ENCODE results near the gene CFAP126.
"Not testable (repeated sequence)": the region's sequence is repeated elsewhere in the genome, so short reads cannot be mapped to it uniquely, and the experiment has no call there.

CFAP126 gene

DNA sequence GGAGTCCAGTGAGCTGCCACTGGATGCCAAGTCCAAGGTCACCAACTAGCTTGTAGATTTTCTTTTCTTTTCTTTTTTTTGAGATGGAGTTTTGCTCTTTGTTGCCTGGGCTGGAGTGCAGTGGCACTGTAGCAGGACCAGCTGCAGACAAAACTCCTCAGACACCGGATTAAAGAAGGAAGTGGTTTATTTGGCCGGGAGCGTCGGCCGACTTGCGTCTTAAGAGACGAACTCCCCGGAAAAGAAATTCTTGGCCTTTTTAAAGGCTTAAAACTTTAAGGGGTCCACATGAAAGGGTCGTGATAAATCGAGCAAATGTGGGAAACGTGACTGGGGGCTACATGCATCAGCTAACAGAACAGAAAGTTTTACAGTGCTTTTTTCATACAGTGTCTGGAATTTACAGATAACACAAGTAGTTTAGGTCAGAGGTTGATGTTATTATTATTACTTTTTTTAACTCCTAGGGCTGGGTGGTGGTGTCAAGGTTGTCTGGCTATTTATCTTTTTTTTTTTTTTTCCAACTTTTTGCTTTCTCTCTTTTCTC is 36.4 kb upstream of the CFAP126 start:
- no peaks in the 10 kb centered on the region for H3K36me3 ChIP-seq (ENCODE audit: insufficient read depth, insufficient read length, low read length)
- H3K4me1 ChIP-seq (ENCODE audit: insufficient read depth, insufficient read length) = no peaks in the 10 kb centered on the region
- no peaks in the 10 kb centered on the region for H3K27me3 ChIP-seq (ENCODE audit: insufficient read depth, insufficient read length)
- no peak for TF ChIP-seq ZNF274 (IDR thresholded peaks at IDR 0.05; ENCODE audit: low read depth, low read length)
- H3K9me3 ChIP-seq (ENCODE audit: insufficient read depth, low read length) = no peaks in the 10 kb centered on the region
- H3K4me3 ChIP-seq (ENCODE audit: insufficient read length, low read depth) = no peak overlapping the region
- no peak for DNase-seq (ENCODE audit: low read depth, low spot score)
- H3K9ac ChIP-seq (ENCODE audit: insufficient read length, low read depth) = no peak overlapping the region

DNA sequence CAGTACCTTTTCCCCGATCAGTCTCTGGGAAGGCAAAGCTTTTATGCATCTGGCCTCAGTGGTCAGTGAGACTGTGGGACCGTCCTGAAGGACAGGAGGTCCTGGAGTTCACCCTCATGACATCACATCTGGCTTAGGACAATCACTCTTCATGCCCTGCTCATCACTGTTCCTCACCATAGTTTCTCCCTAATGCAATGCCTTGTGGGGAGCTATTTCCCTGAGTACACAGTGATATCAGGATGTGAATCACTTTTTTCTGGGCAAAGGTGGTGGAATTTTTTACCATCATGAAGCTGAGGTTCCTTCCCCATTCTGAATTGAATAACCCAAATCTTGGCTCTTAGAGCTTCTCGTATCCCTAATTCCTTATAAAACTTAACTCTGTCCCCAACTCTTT is 34.8 kb upstream of the CFAP126 start:
- Histone ChIP-seq H3K9ac (ENCODE audit: insufficient read length, low read depth) (no peak overlapping the region), H3K4me3 (ENCODE audit: insufficient read length, low read depth) (no peak overlapping the region), H3K36me3 (ENCODE audit: insufficient read depth, insufficient read length, low read length) (no peaks in the 10 kb centered on the region), H3K27me3 (ENCODE audit: insufficient read depth, insufficient read length) (no peaks in the 10 kb centered on the region), H3K4me1 (ENCODE audit: insufficient read depth, insufficient read length) (no peaks in the 10 kb centered on the region), H3K9me3 (ENCODE audit: insufficient read depth, low read length) (no peaks in the 10 kb centered on the region)
- no peak for DNase-seq (ENCODE audit: low read depth, low spot score)
- no peak for TF ChIP-seq ZNF274 (IDR thresholded peaks at IDR 0.05; ENCODE audit: low read depth, low read length)
- no peak for TF ChIP-seq SUZ12 (IDR thresholded peaks at IDR 0.05; ENCODE audit: extremely low read depth, insufficient read depth, insufficient read length)
- TF ChIP-seq YY1 (IDR thresholded peaks at IDR 0.05; ENCODE audit: insufficient read depth, insufficient read length) = no peak

DNA sequence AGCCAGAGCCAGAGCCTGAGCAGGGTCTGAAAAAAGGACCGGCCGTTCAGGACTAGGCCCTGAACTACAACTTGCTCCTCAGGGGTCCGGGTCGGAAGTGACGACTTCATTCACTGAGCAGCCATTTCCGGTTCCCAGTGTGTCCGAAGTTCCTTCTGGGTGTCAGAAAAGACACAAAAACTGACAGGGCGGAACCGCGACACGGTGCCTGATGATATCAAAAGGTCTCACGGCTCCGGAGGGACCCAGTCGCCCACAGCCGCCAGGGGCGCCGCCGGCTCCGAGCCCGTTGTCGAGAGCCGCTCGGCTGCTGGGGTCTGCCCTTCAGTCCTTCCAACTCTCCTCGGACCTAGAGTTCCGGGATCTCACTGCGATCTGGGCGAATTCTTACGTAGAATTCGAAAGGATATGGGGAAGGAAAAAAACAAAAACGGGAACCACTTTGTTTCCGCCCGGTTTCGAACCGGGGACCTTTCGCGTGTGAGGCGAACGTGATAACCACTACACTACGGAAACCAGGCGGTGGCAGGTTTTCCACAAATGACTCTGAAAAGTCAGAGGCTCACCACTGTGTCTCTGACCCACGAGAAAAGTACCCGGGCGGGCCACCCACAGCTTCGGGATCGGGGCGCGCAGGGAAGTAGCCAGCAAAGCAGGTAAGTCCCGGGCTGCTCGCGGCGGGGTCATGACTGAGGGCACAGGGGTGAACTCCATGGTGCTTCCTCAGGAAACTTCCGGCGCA is 31.8 kb upstream of the CFAP126 start:
- DNase-seq (ENCODE audit: low read depth, low spot score) = peak; percentile 87
- TF ChIP-seq SUZ12 (IDR thresholded peaks at IDR 0.05; ENCODE audit: extremely low read depth, insufficient read depth, insufficient read length) = no peak
- no peak for TF ChIP-seq ZNF274 (IDR thresholded peaks at IDR 0.05; ENCODE audit: low read depth, low read length)
- TF ChIP-seq YY1 (IDR thresholded peaks at IDR 0.05; ENCODE audit: insufficient read depth, insufficient read length) = no peak
- no peaks in the 10 kb centered on the region for H3K27me3 ChIP-seq (ENCODE audit: insufficient read depth, insufficient read length)
- no peaks in the 10 kb centered on the region for H3K4me1 ChIP-seq (ENCODE audit: insufficient read depth, insufficient read length)
- no peaks in the 10 kb centered on the region for H3K36me3 ChIP-seq (ENCODE audit: insufficient read depth, insufficient read length, low read length)
- no peaks in the 10 kb centered on the region for H3K9me3 ChIP-seq (ENCODE audit: insufficient read depth, low read length)
- H3K9ac ChIP-seq (ENCODE audit: insufficient read length, low read depth) = peak overlapping the region; percentile 85
- H3K4me3 ChIP-seq (ENCODE audit: insufficient read length, low read depth) = peak overlapping the region; percentile 82

DNA sequence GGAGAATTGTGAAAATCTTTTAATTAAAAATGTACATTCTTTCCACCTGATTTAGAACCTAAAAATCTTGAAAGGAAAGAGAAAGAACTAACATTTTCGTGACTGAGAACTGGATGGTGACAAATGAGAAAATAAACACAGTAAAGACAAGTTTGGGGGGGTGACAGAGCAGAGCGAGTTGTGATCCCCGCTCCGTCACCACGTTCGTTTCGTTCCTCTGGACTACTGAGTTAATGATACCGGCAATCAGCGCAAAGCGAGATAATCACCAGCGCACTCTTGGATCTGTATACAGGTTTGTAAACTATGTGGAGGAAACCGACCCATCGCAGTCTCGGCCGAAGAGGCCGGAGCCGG is 31.2 kb upstream of the CFAP126 start:
- Histone ChIP-seq H3K9me3 (ENCODE audit: insufficient read depth, low read length) (no peaks in the 10 kb centered on the region), H3K4me1 (ENCODE audit: insufficient read depth, insufficient read length) (no peaks in the 10 kb centered on the region), H3K36me3 (ENCODE audit: insufficient read depth, insufficient read length, low read length) (no peaks in the 10 kb centered on the region), H3K9ac (ENCODE audit: insufficient read length, low read depth) (peak overlapping the region; percentile 66), H3K27me3 (ENCODE audit: insufficient read depth, insufficient read length) (no peaks in the 10 kb centered on the region), H3K4me3 (ENCODE audit: insufficient read length, low read depth) (peak overlapping the region; percentile 82)
- TF ChIP-seq SUZ12 (IDR thresholded peaks at IDR 0.05; ENCODE audit: extremely low read depth, insufficient read depth, insufficient read length) (no peak), ZNF274 (IDR thresholded peaks at IDR 0.05; ENCODE audit: low read depth, low read length) (no peak), YY1 (IDR thresholded peaks at IDR 0.05; ENCODE audit: insufficient read depth, insufficient read length) (no peak)
- DNase-seq (ENCODE audit: low read depth, low spot score) = no peak

DNA sequence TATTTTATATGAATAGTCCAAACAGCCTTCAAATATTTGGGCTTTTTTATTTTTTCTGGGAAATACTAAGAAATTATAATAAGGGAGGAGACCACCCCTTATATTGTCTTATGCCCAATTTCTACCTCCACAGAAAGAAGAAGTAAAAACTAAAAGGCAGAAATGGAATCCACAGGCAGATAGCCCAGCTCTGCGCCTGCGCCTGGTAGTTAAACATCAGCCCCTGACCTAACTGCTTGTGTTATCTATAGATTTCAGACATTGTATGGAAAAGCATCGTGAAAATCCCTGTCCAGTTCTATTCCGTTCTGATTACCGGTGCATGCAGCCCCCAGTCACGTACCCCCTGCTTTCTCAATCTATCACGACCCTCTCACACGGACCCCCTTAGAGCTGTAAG is 29.4 kb upstream of the CFAP126 start:
- DNase-seq (ENCODE audit: low read depth, low spot score); H3K4me3 ChIP-seq (ENCODE audit: insufficient read length, low read depth); H3K4me1 ChIP-seq (ENCODE audit: insufficient read depth, insufficient read length); H3K9me3 ChIP-seq (ENCODE audit: insufficient read depth, low read length); H3K27me3 ChIP-seq (ENCODE audit: insufficient read depth, insufficient read length); H3K9ac ChIP-seq (ENCODE audit: insufficient read length, low read depth); H3K36me3 ChIP-seq (ENCODE audit: insufficient read depth, insufficient read length, low read length): not testable (repeated sequence)

DNA sequence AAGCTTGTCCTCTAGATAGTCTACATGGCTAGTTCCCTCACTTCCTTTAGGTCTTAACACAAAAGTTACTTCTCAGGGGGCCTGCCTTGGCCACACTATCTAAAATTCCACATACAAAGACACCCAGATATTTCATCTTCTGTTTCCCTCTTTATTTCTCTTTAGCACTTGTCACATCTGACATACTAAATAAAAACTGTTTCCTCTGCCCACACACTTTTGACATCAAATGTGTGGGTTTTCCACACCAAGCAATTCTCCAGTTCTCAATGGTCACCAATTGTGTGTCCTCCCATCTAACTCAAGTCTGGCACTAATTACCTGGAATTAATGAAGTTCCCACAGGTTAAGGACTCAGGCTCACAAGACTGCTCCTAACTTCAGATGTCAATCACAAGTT is 25.5 kb upstream of the CFAP126 start:
- Histone ChIP-seq H3K27me3 (ENCODE audit: insufficient read depth, insufficient read length) (peaks cover 9% of the 10 kb centered on the region), H3K4me3 (ENCODE audit: insufficient read length, low read depth) (no peak overlapping the region), H3K9me3 (ENCODE audit: insufficient read depth, low read length) (no peaks in the 10 kb centered on the region), H3K9ac (ENCODE audit: insufficient read length, low read depth) (no peak overlapping the region), H3K36me3 (ENCODE audit: insufficient read depth, insufficient read length, low read length) (no peaks in the 10 kb centered on the region), H3K4me1 (ENCODE audit: insufficient read depth, insufficient read length) (no peaks in the 10 kb centered on the region)
- TF ChIP-seq SUZ12 (IDR thresholded peaks at IDR 0.05; ENCODE audit: extremely low read depth, insufficient read depth, insufficient read length) (no peak), YY1 (IDR thresholded peaks at IDR 0.05; ENCODE audit: insufficient read depth, insufficient read length) (no peak), ZNF274 (IDR thresholded peaks at IDR 0.05; ENCODE audit: low read depth, low read length) (no peak)
- DNase-seq (ENCODE audit: low read depth, low spot score) = no peak

DNA sequence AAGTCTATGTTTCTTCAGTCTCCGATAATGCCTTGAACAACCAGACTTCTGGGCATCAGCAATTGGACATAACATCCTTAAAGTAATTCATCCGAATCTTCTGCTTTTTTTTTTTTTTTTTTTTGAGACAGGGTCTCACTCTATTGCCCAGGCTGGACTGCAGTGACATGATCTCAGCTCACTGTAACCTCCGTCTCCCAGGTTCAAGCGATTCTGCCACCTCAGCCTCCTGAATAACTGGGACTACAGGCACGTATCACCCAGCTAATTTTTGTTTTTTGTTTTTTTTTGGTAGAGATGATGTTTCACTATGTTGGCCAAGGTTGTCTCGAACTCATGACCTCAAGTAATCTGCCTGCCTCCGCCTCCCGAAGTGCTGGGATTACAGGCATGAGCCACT is 23.9 kb upstream of the CFAP126 start:
- no peak overlapping the region for H3K4me3 ChIP-seq (ENCODE audit: insufficient read length, low read depth)
- peaks cover 9% of the 10 kb centered on the region for H3K27me3 ChIP-seq (ENCODE audit: insufficient read depth, insufficient read length)
- no peaks in the 10 kb centered on the region for H3K9me3 ChIP-seq (ENCODE audit: insufficient read depth, low read length)
- no peaks in the 10 kb centered on the region for H3K36me3 ChIP-seq (ENCODE audit: insufficient read depth, insufficient read length, low read length)
- TF ChIP-seq YY1 (IDR thresholded peaks at IDR 0.05; ENCODE audit: insufficient read depth, insufficient read length) (no peak), SUZ12 (IDR thresholded peaks at IDR 0.05; ENCODE audit: extremely low read depth, insufficient read depth, insufficient read length) (no peak), ZNF274 (IDR thresholded peaks at IDR 0.05; ENCODE audit: low read depth, low read length) (no peak)
- no peak for DNase-seq (ENCODE audit: low read depth, low spot score)
- no peaks in the 10 kb centered on the region for H3K4me1 ChIP-seq (ENCODE audit: insufficient read depth, insufficient read length)
- H3K9ac ChIP-seq (ENCODE audit: insufficient read length, low read depth) = no peak overlapping the region

DNA sequence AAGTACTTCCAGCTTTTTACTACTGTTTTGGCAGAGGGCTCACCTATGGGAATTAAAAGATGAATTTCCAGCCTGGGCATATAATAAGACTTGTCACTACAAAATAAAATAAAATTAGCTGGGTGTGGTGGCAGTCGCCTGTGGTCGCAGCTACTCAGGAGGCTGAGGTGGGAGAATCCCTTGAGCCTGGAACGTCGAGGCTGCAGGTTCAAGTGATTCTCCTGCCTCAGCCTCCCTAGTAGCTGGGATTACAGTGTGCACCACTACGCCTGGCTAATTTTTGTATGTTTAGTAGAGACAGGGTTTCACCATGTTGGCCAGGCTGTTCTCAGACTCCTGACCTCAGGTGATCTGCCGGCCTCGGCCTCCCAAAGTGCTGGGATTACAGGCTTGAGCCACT is 23.5 kb upstream of the CFAP126 start:
- H3K27me3 ChIP-seq (ENCODE audit: insufficient read depth, insufficient read length); H3K36me3 ChIP-seq (ENCODE audit: insufficient read depth, insufficient read length, low read length); H3K9me3 ChIP-seq (ENCODE audit: insufficient read depth, low read length); DNase-seq (ENCODE audit: low read depth, low spot score); H3K4me1 ChIP-seq (ENCODE audit: insufficient read depth, insufficient read length); H3K9ac ChIP-seq (ENCODE audit: insufficient read length, low read depth); H3K4me3 ChIP-seq (ENCODE audit: insufficient read length, low read depth): not testable (repeated sequence)

Data from NT2/D1 (cell line).